ENCODE data around the gene USH1G.

DNA sequence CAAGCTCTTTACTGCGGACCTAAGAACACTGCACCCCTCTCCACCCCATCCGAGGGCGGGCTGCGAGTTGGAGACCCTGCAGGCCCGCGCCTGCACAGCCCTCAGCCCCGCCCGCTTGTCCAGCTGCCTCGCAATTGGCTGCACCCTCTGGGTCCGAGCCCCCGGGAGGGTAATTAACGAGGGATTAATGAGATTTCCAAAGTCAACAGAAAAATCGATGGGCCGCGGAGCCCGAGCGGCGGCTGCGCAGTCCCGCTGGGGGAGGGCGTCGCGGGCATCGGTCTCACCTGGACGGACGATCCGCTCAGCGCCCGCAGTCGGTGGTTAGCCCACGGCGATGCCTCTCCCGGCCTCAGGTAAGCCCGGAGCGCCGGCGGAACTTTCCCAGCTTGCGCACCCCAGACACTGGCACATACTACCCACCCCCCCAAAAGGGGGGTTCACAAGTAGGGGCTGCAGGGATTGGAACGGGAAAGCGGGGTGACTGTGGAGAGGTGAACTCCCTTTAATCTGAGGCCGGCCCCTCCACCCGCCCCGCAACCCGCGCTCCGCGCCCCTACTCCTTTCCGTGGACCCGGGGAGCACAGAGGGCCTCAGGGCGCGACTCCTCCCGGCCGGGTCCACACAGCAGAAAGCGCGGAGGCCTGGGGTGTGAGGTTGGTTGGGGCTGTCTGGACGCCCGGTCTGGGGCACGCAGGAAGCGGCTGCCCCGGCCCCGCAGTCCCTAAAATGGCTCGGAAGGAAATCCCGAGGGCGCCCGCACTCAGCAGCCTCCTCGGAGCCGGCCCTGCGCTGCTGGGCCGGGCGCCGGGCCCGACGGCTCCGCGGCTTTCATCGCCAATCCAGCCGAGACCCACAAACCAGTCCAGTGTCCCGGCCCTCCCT is 12.8 kb upstream of the USH1G start, which contains the start of gene OTOP3:
- no peak for TF ChIP-seq POLR2A (IDR thresholded peaks at IDR 0.05)
- TF ChIP-seq, protein P1, sequence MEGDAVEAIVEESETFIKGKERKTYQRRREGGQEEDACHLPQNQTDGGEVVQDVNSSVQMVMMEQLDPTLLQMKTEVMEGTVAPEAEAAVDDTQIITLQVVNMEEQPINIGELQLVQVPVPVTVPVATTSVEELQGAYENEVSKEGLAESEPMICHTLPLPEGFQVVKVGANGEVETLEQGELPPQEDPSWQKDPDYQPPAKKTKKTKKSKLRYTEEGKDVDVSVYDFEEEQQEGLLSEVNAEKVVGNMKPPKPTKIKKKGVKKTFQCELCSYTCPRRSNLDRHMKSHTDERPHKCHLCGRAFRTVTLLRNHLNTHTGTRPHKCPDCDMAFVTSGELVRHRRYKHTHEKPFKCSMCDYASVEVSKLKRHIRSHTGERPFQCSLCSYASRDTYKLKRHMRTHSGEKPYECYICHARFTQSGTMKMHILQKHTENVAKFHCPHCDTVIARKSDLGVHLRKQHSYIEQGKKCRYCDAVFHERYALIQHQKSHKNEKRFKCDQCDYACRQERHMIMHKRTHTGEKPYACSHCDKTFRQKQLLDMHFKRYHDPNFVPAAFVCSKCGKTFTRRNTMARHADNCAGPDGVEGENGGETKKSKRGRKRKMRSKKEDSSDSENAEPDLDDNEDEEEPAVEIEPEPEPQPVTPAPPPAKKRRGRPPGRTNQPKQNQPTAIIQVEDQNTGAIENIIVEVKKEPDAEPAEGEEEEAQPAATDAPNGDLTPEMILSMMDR (IDR thresholded peaks at IDR 0.05) = no peak
